Measurements from ENCODE around the gene CAV3.
A peak's percentile ranks its signal among the peaks of the same experiment; 100 is the strongest.

The CAV3 gene

DNA sequence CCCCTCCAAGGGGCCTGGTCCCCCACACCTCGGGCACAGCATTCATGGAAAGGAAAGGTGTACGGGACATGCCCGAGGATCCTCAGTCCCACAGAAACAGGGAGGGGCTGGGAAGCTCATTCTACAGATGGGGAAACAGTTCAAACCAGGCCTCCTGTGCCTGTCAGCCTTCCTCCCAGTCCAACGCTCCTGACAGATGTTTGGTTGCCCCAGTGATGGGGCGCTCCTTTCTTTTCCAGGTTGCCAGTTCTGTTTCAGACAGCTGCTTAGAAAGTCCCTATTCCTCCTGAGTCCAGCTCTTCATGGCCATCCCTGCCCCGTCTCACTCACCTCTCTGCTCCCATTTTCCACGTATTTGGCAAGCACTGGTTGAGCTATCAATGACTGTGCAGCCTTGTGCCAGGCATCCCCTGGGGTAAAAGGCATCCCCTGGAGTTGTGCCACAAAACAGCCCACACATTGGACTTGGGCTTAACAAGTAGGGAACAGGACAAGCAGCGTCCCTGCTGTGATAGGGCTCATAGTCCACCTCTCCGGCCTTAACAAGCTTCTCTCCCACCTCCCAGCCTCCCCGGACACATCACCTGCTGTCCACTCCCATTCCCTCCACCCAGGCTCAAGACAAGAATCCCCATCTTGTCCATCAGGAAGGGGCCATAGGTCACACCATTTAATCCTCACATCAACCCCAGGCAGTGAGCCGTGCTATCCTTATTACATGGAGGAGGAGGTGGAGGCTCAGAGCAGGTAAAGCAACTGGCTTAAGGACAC, 29.2 kb downstream of the CAV3 start:
- DNase-seq (ENCODE audit: low spot score) = no peak

DNA sequence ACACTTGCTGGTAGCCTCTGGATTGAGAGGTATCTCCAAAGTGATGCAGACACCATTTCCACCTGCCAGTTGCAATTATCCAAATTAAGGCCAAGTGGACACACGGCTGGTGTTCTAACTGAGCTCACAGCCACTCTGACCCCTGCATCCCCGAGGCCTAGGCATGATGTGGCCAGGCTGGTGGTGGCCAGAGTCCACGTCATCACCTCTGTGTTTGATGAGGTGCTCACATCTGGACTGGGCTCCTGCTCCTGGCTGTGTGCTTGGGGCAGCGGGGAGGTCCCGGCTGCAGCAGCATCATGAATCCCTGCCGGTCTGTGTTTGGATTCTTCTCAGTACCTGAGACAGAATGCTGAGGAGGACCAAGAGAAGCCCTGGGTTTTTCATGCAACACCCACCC, 30.9 kb downstream of the CAV3 start:
- no peak for DNase-seq (ENCODE audit: low spot score)

DNA sequence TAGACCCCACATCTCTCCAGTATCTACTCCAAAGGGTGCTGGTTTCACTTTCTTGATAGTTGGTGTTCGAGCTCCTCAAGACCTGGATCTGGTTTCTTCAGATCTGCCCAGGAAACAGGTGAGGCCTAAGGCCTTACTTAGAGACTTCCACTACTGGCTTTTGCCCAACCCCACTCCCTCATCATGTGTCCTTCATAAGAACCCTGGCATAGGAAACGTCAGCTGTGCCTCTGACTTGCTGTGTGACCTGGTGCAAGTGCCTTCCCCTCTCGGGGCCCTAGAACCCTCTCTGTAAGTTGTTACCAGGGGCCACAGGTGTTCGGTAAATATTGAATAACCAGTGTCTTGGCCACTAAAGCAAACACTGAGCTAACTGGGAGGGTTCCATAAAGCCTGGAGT, 31.9 kb downstream of the CAV3 start:
- no peak for DNase-seq (ENCODE audit: low spot score)

DNA sequence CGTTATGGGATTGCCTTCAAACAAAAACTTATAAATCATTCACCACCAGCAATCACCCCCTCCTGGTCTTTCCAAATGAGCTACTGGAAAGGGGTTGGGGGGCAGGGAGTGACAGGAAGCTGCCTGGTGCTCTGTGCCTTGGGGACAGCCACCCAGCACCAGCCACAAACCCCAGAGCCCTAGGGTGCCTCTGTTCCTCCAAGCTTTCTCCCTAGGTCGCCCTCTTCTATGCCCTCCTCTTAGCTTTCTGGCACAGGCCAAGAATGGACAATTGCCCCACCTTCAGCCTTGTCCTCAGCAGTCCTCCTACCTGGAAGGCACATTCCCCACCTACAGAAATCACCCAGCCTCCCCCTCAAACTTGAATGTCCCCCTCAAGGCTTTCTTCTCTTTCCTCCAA, 32.5 kb downstream of the CAV3 start:
- DNase-seq (ENCODE audit: low spot score) = no peak

DNA sequence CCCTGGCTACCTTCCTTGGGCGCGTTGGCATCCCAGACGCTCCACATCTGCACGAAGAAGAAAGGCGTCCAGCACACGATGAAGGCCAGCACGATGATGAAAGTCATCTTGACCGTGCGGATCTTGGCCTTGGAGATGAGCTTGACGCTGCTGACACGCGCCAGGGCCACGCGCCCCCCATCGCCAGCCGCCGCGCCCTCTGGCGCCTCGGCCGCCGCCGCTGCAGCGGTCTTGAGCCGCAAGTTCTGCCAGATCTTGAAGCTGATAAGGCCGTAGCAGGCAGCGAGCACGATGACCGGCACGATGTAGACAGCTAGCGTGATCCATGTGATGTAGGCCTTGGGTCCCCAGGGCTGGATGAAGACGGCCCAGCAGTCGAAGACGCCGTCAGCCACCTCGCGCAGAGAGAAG, 33.7 kb downstream of the CAV3 start:
- no peak for DNase-seq (ENCODE audit: low spot score)

DNA sequence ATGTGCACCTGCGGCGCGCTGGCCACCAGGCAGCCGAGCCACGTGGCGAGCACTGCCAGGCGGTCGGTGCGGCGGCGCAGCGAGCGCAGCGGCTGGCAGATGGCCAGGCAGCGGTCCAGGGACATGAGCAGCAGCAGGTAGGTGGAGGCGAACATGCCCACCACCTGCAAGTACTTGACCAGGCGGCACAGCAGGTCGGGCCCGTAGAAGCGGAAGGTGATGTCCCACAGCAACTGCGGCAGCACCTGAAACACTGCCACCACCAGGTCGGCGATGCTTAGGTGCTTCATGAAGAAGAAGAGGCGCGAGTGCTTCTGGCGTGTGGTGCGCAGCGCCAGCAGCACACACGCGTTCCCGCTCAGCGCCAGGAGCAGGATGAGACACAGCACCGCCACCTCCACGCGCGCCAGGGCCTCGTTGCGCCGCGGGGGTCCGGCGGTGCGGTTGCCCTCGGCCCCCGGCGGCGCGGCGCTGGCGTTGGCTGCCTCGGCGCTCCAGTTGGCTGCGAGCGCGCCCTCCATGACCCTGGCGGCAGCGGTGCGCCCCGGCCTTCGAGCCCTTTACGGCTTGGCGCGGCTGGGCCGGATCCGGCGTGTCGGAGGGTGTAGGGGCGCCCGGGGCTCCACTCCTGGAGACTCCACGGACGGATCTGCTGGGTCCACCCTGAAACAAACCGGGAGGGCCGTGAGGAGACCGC, 34.2 kb downstream of the CAV3 start:
- DNase-seq (ENCODE audit: low spot score) = no peak

DNA sequence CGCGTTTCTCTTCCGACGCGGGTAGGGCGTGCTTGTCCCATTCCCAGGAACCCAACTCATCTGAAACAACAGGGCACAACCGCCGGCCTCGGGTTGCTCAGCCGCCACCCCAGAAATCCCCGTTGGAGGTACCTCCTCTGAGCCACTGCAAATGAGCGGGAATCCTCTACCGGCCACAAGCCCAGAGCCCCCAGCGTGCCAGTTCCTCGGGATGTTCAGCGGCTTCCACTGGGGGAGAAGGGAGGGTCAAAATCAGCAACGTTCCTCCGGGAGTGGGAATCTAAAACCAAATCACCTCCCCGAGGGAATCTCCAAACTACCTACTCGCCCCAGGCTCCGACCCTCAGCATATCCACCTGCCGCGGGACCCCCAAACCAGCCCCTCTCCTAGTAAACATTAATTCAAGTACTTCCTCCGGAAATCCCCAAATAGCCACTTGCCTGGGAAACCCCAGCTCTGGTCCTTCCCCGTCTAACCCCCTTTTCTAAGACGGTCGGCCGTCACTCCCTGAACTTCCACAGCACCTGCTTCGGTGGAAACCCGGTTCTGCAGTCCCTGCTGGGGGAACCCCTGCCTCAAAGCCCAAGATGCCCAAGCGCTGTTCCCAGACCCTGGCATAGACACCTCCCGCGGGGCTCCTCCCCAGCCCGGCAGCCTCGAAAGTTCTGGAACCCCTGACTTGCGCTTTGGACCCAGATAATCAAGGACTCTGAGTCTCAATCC, 34.9 kb downstream of the CAV3 start:
- DNase-seq (ENCODE audit: low spot score) = no peak

DNA sequence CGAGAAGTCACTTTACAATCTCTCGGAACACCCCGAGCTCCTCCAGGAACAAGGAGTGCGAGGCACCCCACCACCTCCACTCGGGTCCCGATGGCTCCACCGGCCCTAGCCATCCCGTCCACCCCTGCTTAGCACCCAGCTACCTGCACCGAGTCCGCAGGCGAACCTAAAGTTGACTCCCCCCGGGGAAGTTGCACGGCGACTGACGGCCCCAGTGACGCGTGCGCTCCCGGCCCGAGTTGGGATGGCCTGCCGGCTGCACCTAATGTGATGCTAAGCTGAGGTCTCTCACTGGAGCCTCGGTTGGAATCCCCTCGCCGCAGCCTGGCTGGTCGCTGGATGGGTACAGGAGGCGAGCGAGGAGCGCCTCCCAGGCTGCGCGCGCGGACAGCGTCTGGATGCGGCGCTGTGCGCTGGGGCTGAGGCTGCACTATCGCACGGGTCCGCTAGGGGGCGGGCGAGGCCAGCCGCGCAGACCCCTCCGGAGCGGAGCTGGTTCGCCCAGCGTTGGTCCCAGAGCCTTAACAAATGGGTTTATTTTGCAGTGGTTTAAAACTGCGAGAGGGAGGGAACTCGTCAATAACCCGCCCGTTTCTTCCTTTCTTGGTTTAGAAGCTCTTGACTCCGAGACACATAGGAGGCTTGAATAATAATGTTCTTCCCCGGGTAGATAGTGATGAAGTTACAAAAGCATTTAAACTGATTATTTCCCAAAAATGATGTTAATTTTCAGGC, 35.7 kb downstream of the CAV3 start, which contains the start of gene OXTR:
Gene OXTR, minus strand, starts transcription at position 526 of the 735 bp plus-strand sequence. CDS start 1,426 bp downstream, outside the sequence.
- peak; percentile 47 for DNase-seq (ENCODE audit: low spot score)

DNA sequence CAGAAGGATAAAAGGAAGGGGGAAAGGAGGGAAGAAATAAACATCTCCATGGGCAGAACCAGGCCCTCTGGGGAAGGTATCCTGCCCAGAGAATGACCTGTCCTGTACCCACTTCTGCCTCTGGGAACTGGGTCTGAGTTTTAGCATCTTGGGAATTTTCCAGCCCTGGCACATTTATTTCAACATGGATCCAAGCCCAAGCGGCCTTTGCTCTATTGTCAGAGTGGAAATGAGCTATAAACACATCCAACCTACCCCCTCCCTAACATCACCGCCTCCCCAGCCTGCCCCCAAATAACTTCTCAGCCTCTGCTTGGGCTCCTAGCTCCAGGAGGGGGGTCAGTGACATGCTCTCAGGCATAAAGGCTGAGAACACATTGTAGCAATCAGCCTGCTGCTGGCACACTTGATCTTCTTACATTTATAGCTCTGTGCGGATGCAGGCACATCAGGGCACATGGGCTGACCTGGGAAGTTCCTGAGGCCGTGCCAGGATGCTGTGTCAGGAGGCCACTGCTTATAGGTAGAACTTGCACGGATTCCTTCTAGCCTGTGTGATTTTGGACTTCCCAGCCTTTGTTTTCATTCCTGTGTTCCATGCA, 40.4 kb downstream of the CAV3 start:
- DNase-seq (ENCODE audit: low spot score) = no peak

DNA sequence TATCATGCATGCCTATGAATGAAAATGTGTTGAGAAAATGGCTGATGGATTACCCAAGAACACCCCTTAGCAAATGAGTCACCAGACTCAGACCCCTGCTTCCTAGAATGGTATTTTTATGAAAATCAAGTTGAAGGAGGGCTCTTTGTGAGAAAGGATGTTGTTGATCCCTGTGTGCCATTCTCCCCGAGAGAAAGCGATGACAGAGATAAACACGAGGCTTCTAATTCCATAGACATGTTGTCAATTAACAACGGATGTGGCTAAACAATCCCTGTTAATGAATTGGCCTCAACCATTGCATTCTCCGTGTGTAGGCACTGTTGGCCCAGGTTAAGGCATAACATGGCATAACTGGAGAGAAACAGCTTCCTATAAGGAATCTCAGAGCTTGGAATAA, 41.6 kb downstream of the CAV3 start:
- DNase-seq (ENCODE audit: low spot score) = no peak

DNA sequence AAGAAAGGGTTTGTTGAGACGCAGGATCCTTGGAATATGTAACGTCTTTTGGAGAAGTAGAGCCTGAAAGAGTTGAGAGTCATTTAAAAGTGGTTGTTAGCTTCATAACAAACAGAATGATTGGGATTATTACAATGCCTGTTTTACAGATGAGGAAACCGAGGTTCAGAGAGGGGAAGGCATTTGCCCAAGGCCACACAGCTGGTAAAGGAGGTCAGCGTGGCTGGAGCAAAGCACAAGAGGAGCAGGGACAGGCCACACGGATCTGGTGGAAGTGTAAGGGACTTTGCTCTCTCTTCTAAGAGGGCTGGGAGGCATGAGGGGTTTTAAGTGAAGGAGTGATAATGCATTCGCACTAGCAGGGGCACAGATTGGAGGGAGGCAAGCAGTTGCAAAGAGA, 42.0 kb downstream of the CAV3 start:
- no peak for DNase-seq (ENCODE audit: low spot score)

DNA sequence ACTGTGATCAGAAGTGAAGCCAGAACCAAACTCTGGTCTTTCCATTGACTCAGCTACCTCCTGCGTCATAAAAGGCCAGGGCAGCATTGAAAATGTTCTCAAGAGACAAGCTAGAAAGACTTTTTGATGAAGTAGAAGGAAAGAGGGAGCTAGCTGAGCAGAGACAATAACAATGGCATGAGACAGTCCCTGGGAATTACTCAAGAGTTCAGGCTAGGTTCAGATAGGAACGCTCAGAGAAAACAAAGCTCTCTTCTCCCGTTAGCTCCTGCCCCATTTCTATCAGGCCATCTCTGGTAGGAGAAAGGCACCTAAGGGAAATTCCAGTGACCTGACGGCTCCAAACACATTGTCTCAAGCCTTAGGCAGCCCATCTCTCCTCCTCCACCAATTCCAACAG, 42.8 kb downstream of the CAV3 start:
- no peak for DNase-seq (ENCODE audit: low spot score)

DNA sequence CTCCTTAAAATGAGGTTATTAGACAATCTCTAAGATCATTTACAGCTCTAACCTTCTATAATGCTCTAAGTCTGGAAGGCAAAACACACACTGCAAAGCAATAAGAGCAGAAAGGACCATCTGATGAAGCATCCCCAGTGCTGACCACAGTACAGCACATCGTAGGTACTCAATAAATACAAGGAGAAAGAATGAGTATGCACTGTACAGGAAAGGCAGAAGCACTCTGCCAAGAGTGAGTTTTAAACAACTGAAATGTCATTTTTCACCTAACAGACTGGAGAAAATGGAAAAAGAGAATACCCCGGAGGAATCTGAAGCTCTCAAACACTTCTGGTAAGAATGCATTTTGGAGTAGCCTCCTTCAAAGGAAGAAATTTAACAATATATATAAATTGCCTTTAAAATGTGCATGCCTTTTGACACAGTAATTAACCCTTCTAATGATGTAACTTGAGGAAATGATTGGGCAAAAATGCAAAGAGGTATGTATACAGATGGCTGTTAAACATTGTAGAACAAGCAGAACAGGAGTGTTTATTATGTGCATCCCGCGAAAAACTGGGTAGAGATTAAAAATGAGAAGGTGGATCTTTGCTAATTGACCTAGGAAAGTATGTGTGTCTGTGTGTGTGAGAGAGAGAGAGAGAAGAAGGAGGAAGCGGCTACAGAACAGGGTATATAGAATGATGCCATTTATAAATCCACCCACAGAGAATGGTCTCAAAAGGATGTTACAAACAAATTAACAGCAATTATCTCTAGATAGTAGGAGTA, 43.8 kb downstream of the CAV3 start:
- no peak for DNase-seq (ENCODE audit: low spot score)

DNA sequence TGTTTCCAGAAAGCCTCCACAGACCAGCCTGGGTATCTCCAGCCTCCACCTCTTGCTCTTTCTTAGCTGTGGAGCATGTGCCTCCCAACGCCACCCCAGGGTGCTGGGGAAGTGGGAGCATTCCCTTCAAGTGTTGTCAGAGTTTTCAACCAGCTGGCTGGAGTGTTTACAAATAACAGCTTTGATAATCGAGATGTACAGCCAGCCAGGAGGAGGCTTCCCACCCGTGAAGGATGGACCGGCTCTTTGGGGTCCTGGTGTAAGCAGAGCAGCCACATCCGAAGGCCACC, 44.3 kb downstream of the CAV3 start:
- no peak for DNase-seq (ENCODE audit: low spot score)

DNA sequence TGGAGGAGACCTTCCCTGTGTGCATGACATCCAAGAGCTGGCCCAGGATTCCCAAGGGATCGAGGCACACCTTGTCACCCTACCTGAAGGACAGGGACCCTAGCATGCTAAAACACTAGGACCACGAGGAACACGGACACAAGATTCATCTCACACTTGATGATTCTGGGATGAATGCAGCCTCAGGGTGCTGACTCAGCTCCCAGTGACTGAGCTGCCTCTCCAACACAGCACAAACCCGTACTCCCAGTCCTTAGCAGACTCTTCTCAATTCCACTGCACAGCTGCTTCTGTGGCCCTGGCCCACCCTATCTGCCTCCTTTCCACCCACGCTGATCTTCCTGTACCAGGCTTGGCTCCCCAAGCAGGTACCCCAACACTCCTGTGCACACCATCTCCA, 44.9 kb downstream of the CAV3 start:
- DNase-seq (ENCODE audit: low spot score) = no peak

DNA sequence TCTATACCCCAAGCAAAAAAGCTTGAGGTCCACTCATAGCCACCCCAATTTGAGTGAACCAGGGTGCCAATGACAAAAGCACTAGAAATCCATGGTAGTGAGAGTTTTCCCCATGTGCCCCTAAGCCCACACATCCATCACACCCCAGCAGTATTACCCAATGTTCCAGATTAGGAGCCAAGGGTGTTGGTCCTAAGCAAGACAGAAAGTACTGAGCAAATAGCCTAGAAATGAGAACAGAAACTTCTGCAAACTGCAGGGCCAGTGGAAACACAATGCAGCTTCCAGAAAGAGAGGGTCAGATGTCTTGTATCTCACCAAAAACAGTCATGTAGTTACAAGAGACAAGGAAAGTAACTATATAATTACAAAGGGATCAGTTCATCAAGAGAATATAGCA, 46.7 kb downstream of the CAV3 start:
- no peak for DNase-seq (ENCODE audit: low spot score)

DNA sequence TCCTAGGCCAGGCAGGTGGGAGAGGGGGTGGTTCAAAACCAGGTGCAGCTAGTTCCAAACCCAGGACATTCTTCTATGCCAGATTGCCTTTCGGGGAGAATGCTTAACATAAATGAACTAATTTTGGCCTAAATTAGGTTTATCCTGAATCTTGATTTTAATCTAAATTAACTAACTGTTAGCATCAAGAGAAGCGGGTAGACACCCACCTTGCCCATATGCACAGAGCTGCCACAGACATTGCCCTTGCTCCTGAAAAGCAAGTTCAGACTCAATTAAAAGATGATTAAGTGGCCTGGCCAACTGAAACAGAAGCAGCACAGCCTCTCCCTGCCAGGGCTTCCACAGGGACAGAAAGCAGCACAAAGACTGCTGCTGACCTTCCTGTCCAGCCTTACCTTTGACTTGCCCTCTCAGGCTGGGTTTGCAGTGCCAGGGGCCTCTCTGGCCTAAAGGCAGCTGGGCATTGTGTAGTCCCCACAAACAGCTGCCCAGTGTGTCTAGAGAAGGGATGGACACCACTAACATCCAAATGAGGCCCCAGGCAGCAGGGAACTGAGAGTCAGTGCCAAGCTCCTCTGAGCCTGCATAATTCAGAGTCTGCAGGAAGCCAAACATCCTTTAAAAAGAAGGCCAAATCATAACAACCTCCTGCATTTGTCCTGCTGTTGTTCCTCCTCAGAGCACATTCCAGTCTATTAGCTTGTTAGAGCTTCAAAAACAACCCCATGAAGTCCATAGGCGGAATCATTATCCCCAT, 51.3 kb downstream of the CAV3 start:
- peak; percentile 12 for DNase-seq (ENCODE audit: low spot score)

DNA sequence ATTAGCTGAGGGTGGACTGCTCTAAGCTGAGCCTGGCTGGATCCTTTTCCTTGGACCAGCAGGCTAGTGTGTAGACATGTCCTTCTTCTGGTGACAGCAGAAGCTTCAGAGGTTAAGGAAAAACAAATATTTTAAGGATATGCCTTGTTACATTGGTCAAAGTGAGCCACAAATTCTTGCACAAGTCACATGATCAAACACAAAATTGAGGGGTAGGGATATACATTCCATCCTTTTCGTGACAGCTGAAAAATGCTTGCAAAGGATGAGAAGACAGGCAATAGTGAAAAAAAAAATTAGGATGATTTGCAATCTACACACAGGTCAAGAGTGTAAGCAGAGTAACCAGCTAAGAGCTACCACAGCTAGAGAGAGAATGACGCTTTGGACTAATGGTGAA, 56.9 kb downstream of the CAV3 start:
- no peak for DNase-seq (ENCODE audit: low spot score)

DNA sequence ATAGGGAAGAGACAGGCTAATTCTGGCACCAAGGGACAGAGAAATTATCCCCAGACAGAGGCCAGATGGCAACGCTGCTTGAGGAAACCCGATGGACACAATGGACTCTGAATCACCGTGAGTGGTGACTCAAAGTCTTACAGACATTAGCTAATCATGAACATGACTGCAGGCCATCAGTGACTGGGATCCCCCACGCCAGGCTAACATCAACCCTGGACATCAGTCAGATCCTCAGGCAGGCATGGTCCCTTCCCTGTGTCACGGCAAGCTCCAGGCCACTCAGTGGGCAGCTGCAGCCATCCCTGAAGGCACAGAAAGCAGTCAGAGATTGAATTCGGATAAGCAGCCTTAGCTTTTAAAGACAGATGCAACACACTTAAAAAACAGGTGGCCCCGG, 59.6 kb downstream of the CAV3 start:
- DNase-seq (ENCODE audit: low spot score) = peak; percentile 31

DNA sequence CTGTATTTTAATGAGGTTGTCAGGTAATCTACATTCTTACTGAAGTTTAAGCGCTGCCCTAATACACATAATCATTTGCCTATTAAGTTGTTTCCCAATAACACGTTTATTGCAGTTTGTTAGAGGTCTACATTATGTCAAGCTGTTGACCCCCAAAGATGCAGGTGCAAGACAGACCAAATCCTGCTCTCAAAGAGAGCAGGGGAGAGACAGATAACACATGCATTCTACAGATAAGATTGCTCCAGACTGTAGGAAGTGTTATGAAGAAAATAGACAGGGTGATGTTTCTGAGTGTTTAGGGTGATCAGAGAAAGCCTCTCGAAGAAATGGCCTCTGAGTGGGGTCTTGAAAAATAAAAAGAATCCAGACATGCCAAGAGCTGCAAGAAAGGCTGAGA, 60.6 kb downstream of the CAV3 start:
- no peak for DNase-seq (ENCODE audit: low spot score)

Data from cerebellar cortex (tissue), 1 donor.